ENCODE results near the gene ME3.
A peak's percentile ranks its signal among the peaks of the same experiment; 100 is the strongest.
"Not testable (repeated sequence)": the region's sequence is repeated elsewhere in the genome, so short reads cannot be mapped to it uniquely, and the experiment has no call there.

ME3 gene

GRCh38 chr11:86558841-86559240 is 113.6 kb downstream of the ME3 start:
- DNase-seq (ENCODE audit: low spot score): no peak

DNA sequence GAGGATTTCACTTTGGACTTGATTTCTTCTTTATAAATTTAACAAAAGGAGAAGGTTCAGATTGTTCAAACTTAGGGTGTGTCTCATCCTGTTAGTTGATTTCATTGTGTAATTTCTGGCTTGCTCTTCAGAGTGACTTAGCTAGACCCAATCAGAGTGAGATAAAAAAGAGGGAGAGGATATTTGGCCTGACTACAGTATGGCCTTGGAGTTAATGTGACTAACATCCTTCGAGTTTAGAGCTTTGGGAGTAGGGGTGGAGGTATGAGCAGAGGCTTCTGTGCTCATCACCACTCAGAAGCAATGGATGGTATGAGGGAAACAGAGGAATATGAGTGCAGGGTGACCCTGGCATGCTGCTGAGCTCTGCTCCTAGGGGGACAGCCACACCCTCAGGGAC is 114.2 kb downstream of the ME3 start:
- DNase-seq (ENCODE audit: low spot score): no peak

DNA sequence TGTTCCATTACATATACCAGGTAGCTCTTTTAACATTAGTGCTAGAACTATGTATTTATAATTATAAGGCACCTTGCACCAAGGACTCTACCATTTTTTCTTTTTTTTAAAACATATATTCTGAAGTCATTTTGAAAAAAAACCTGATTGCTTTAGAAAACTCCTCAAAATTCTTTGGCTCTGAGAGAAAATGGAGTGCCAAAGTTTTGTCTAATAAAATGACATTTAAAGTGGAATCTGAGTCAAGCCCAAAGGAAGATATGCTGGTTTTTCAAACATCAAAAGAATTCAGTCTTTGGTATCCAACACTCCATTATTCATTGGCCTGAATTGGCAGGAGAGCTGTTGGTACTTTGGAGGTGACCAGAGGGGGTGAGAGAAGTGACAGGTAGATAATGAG is 116.5 kb downstream of the ME3 start:
- no peak for DNase-seq (ENCODE audit: low spot score)

- DNase-seq (ENCODE audit: low spot score): no peak
These were observed 117.0 kb downstream of the ME3 start for GRCh38 chr11:86555401-86555800.

- DNase-seq (ENCODE audit: low spot score): no peak
These were observed 119.2 kb downstream of the ME3 start for GRCh38 chr11:86553265-86553664.

GRCh38 chr11:86551288-86552092 is 120.9 kb downstream of the ME3 start:
- peak; percentile 83 for DNase-seq (ENCODE audit: low spot score)

GRCh38 chr11:86550757-86551156 is 121.7 kb downstream of the ME3 start:
- no peak for DNase-seq (ENCODE audit: low spot score)

DNA sequence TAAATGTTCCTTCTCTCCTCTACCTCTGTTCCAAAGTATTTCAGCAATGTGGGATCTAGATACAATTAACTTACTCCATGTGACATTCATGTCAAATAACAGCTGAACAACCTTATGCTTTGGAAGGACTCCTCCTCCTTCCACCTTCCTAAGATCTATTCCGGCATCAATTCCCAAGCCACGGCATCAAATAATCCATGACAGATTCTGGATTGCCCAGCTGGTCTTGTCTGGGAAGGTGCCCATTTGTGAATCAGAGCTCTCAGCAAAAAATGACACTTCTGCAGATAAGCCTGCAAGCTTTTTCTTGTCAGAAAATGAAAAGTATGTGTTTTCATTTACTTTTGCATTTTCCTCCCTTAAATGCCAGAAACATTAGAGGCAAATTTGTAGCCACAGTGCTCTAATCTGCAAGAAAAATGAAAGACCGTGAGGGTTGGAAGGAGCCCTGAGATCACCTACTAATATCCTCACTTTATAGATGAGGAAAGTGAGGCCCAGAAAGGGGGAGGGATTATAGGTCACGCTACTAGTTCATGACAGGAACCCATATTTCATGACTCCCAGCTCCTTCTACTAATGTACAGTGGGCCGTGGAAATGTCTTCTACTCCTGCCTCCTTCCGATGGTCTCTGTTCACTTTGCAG is 124.0 kb downstream of the ME3 start:
- no peak for DNase-seq (ENCODE audit: low spot score)

GRCh38 chr11:86547727-86548126 is 124.7 kb downstream of the ME3 start:
- DNase-seq (ENCODE audit: low spot score): no peak

GRCh38 chr11:86541299-86541698 is 131.1 kb downstream of the ME3 start:
- DNase-seq (ENCODE audit: low spot score): not testable (repeated sequence)

GRCh38 chr11:86538223-86538548 is 134.2 kb downstream of the ME3 start:
- DNase-seq (ENCODE audit: low spot score): no peak

DNA sequence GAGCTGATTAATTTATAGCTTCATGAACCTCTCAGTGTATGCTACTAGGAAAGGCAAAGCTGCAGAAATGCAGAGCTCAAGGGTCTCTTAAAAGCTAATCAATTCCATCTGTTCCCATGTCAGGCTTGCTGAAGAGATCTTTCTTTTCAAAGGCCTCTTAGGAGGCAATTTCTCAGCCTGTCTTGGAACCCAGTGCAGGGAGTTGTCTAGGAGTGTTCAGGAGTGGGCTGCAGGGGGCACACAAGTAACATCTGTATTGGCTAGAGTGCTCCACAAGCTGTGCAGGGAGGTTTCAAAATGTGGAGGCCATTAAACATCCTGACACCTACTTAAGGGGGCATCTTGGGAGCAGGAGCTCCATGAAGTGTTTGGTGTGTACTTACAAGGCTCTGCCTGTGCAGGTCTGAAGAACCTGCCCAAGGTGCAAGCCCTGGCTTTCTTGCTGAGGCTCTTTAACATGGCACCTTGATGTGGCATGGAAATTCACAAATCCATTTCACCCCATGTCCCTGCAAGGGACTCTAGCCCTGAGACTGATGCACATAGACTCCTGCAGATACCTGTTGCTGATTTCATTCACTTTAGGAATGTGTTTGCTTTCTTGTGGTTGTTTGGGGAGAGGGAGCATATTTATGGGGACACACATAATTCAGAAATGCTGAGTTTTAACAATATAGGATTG is 134.7 kb downstream of the ME3 start:
- DNase-seq (ENCODE audit: low spot score): no peak

- DNase-seq (ENCODE audit: low spot score): no peak
These were observed 136.6 kb downstream of the ME3 start for GRCh38 chr11:86535773-86536172.

DNA sequence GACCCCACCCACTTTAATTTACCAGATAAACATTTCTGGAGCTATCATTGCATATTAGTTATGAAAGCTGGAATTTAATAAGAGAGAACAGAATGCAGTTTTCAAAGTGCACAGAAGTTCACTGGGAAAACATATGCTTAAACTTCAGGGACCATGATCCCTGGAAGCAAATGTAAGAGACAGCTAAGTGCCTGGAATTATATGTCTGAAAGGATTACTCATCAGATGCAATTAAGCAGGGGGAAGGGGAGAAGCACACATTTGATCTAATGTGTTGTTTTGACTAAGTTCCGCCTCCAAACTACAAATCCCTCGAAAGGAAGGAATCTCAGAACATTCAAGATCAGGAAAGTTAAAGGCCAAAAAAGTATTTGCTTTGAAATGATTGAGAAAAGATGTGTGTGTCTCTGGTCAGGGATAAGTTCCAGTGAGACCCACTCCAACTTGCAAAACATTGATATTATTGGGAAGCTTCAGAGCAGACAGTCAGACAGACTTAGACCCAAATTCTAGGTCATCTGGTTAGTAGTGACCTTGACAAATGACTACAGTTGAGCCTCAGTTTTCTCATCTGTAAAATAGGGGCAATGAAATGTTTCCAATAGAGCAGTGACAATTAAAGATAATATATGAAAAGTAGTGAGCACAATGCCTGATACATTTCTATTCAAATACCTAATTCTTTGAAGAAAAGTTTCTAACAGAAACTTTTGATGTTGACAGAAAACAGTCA is 147.6 kb downstream of the ME3 start:
- DNase-seq (ENCODE audit: low spot score): peak; percentile 82

DNA sequence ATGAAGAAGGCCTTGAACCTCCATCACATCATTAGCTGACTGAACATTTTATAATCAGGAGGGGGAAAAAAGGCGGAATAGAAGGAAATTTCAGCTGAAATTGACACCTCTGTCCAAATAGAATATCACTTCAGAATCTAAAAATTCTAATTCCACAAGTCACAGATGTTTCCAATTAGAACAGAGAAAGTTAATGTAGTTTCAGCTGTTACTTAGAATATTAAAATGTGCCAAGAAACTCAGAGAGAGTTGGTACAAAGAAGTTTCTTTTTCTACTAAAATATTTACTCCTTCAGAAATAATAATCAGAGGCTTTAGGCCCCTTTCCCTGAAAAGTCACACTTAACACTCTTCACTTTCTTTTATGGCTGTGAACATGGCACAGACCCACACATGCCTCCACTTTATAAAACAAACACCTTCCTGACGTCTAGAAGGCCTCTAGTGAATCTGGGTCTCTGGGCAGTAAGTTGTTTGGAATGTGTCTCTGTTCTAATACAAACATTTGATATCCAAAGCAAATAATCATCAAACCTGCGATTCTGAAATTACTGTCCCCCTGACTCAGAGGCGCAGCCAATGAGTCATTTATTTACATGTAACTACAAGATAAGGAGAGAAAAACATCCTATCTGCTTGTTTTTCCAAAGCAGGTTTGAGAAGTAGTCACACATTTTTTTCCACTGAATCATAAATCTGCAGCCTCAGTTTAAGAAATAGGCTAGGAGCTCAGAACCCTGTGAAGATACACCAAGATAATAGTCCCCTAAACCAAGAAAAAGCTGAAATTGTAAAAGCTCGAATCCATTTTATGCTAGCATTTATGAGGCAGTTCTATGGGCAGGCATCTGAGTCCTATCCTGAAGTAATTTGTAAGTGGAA is 148.4 kb downstream of the ME3 start:
- peak; percentile 99 for DNase-seq (ENCODE audit: low spot score)

- DNase-seq (ENCODE audit: low spot score): not testable (repeated sequence)
These were observed 149.9 kb downstream of the ME3 start for GRCh38 chr11:86522512-86522911.

DNA sequence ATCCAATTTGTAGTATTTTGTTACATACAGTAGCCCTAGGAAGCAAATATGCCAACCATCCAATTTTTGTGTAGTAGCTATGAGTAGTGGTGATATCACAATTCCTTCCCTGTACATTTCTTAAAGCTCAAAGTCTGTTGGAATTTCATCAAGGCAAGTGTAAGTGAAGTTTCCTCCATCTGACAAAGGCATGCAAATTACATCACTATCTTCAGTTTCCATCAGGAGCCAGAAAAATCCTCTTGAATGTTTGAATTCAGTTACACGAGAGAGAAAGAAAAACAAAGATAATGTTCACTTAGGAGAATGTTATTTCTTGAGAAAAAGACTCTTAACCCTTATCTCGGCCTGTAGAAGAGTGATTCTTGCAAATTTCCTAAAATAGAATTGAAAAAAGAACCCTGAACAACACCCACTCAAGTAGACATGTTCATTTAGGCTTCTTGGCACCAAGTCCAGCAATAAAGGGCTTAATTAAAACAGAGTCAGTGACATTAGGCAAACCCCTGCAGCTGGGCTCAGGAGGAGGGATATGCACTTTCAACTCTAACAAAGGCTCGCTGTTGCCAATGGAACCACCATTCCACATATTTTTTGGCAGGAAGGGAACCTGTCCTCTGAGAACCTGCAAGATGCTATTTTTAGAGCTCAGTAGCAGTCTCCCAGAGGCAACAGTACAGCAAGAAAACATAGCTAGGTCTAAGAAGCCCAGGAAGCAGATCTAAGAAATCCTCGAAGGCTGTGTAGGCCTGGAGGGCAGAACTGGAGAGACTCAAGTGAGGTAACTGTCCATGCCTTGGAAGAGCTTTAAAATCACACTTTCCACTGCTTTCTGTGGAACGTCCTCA is 153.1 kb downstream of the ME3 start:
- no peak for DNase-seq (ENCODE audit: low spot score)

DNA sequence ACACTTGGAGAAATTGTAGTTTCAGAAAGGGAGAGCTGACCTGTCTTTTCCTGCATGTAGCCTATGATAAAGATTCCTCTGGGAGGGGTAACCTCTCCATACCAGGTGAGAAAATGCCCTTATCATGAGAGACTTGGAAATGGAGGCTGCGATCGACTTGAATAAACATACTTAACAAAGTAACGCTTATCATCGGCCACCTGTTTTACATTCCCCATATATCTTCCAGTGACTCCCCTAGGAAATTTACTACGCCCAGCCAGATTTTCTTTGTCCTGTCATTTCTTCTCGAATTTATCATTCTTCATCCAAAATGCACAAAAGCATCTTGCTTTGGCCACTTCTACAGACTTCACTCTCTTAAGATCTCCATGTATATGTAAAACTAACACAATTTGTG is 154.2 kb downstream of the ME3 start:
- DNase-seq (ENCODE audit: low spot score): no peak

DNA sequence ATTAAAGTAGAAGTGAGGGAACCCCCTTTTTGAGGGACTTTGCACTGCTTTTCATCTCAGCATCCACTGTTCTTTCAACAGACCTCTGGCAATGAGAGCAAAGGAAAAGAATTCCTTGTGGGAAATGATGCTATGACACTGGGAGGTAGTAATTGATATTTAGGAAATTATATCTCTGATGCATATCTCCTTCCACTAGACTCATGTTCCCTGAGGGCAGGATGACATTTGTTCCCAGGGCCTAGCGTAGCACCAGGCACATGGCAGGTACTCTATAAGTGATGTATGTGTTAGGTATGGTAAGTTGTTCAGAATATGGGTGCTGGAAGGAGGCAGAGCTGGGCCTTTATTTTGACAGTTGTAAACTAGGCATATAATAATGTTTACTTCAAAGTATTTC is 154.9 kb downstream of the ME3 start:
- DNase-seq (ENCODE audit: low spot score): no peak

- peak; percentile 99 for DNase-seq (ENCODE audit: low spot score)
These were observed 156.9 kb downstream of the ME3 start for GRCh38 chr11:86515297-86516094.
